NCI-H2081 (cell line): ENCODE results near the gene BOD1L1.

Experiments used
- DNase-seq, 2 experiments: peaks; one replicate each; lab custom pipeline; 2025; lab: John Stamatoyannopoulos, UW

The BOD1L1 gene

DNA sequence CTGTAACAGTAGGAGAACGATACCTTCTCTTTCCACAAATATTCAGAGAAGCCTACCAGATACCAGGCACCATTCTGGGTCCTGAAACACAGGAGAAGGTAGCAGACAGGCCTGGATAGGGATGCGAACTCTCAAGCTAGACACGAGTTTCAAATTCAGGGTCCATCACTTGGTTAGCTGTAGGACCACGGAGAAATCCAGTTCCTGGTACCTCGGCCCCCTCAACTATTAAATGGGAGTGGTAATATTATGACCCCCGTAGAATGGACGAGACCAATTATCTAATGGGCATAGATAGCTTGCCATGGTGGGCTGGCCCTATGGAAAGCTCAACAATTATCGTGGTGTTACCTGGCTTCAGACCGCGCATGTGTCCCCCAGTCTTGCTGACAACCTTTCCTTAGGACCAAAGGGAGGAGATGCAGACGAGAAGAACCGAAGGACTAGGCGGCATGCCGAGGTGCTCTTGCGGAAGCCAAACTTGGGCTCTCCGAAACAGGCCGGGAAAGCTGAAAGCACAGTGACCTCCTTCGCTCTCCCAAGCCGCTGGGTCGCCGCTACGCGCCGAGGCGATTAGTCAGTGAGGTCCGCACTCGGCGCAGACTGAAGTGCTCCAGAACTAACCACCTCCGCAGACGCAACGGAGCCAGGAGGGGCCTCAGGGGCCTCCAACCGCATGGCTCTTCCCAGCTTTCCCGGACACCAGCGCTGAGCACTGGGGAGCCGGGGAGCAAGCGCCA, 102.9 kb downstream of the BOD1L1 start:
- DNase-seq: no peak

- no peak for DNase-seq
Measured at GRCh38 chr4:13523591-13524503, 103.7 kb downstream of the BOD1L1 start.

DNA sequence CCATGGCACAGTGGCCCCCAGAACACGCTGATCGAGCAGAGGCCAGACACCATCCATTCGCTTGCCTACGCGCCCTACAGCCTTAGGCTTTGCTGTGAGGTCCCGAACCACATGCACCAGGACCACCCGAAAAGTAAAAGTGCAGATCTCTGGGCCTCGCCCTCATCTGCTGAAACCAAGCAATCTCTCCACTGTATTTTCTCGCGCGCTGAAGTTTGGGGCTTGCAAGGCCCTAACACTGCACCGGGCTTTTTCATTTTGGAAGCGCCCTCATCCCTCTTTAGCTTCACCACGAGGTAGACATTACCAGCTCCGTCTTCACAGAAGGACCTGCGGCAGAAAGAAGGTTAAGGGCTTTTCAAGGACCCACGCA, 104.4 kb downstream of the BOD1L1 start:
- DNase-seq: no peak

DNA sequence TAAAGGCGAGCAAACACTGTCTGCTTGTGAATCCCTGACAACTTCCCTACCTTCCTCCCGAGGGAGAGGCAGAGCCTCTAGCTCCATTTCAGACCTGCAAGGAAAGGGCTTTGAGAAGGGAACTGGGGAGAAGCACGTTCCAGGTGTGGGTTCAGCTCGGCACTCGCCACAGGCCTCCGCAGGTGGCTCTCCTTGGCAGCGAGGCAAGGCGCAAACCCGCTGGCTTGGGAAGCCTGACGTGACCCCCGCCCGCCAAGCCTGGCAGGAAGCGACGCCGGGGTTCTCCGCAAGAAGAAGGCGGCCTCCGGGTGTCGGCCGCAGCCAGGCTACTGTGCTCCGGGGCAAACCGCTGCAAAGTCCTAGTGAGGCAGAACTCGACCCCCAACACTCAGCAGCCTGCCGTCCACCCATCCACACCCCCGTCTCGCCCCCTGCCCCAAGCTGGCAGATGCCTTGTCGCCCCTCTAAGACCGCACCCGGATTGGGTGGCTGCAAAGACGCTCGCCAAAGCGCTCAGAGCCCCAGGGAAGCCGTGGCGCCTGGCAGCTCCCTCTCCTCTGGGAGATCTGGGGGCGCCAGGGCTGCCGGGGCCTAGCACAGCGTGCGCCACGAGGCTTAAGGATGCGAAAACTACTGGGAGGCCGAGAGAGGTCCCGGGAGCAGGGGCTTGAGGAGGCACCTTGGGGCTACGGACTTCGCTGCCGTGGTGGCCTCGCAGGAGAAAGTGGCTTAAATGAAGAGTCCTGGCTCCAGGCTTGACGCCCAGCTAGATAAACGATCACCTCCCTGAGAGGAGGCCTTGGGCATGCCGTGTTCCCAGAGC, 105.0 kb downstream of the BOD1L1 start:
- DNase-seq: no peak

DNA sequence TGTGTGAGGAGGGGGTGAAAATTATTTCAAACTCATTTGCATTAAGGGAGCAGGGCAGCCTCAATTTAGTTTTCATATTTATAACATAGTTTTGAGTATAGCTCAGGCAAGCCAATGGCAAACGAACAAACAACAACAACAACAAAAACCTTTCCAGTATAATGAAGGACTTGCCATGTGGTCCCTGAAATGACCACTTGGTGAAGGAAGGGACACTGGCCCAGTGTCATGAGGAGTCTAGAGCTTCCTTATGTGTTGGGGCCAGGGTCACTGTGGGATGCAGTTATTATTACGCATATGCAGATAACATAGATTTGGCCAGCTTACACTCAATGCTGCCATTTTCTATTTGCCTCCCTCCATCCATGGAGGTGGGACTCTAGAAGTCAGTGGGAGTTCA, 106.5 kb downstream of the BOD1L1 start:
- no peak for DNase-seq
